ENCODE data around the gene FLAD1. TPM values are rescaled to one million over a fixed set of nuclear protein-coding genes. Genes with fewer than 3 reads are reported as not detected.
A peak's percentile ranks its signal among the peaks of the same experiment; 100 is the strongest.

Gene FLAD1
- total and polyA plus RNA-seq, 11 donors: 19.4 to 50.7 (median 27.4) TPM

DNA sequence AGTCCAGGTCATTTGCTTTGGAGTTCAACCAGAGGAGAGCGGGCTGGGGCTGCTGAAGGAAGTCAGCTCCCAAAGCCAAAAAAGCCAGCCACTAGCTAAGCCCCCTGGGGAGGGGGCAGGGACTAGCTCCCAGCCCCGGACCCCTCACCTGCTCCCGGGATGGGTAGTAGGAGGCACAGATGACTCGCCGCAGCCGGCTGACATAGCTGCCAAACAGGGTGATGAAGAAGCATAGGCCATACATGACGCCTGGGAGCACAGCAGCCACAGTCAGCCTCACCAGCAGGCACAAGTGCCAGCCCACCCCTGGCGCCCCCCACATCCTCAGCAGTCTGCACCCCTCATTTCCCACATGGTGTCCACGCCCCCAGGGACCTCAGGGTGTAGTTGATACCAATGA, 43.0 kb downstream of the FLAD1 start:
- DNase-seq (no peak), ATAC-seq (no peak)
- Histone ChIP-seq H3K27ac (no peak overlapping the region), H3K4me3 (no peak overlapping the region), H3K4me1 (peaks cover 0 to 9% (median 0%) of the 10 kb centered on the region in 12 donors), H3K9me3 (no peaks in the 10 kb centered on the region), H3K27me3 (no peaks in the 10 kb centered on the region), H3K36me3 (no peaks in the 10 kb centered on the region)
- TF ChIP-seq, protein P1, sequence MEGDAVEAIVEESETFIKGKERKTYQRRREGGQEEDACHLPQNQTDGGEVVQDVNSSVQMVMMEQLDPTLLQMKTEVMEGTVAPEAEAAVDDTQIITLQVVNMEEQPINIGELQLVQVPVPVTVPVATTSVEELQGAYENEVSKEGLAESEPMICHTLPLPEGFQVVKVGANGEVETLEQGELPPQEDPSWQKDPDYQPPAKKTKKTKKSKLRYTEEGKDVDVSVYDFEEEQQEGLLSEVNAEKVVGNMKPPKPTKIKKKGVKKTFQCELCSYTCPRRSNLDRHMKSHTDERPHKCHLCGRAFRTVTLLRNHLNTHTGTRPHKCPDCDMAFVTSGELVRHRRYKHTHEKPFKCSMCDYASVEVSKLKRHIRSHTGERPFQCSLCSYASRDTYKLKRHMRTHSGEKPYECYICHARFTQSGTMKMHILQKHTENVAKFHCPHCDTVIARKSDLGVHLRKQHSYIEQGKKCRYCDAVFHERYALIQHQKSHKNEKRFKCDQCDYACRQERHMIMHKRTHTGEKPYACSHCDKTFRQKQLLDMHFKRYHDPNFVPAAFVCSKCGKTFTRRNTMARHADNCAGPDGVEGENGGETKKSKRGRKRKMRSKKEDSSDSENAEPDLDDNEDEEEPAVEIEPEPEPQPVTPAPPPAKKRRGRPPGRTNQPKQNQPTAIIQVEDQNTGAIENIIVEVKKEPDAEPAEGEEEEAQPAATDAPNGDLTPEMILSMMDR (IDR thresholded peaks at IDR 0.05): no peak
- no peak for TF ChIP-seq POLR2A (IDR thresholded peaks at IDR 0.05)
- WGBS, 4 donors: 69 to 73% (median 70%) methylated on average over 6 to 9 of the region's 9 CpGs
- intact Hi-C loops (cut with DNase I): no loop called here

DNA sequence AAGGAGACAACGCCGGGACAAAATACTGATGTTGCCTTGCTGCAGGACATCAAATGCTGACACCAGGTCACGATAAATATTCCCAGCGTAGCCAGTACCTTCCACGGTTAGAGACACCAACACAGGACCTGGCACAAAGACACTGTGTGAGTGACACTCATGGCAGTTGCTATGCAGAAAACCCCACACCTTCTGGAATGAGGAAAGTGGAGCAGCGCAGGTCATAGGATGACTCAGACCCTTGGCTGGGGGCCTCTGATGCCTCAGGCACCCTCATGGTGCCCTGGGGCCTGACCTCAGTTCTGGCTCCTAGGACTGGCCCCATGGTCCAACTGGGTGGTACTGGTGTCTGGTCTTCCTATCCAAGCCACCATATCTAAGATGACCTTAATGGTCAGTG, 43.4 kb downstream of the FLAD1 start:
- H3K36me3 ChIP-seq: no peaks in the 10 kb centered on the region
- no peaks in the 10 kb centered on the region for H3K27me3 ChIP-seq
- H3K9me3 ChIP-seq: no peaks in the 10 kb centered on the region
- H3K4me1 ChIP-seq: peaks cover 0 to 9% (median 0%) of the 10 kb centered on the region in 12 donors
- TF ChIP-seq POLR2A (IDR thresholded peaks at IDR 0.05): no peak
- TF ChIP-seq, protein P1 (IDR thresholded peaks at IDR 0.05): no peak
- intact Hi-C loops (cut with DNase I): no loop called here
- 86 to 100% (median 90%) methylated on average over 2 to 6 of the region's 6 CpGs for WGBS, 4 donors
- DNase-seq (no peak), ATAC-seq (no peak)
- no peak overlapping the region for H3K4me3 ChIP-seq
- H3K27ac ChIP-seq: no peak overlapping the region

DNA sequence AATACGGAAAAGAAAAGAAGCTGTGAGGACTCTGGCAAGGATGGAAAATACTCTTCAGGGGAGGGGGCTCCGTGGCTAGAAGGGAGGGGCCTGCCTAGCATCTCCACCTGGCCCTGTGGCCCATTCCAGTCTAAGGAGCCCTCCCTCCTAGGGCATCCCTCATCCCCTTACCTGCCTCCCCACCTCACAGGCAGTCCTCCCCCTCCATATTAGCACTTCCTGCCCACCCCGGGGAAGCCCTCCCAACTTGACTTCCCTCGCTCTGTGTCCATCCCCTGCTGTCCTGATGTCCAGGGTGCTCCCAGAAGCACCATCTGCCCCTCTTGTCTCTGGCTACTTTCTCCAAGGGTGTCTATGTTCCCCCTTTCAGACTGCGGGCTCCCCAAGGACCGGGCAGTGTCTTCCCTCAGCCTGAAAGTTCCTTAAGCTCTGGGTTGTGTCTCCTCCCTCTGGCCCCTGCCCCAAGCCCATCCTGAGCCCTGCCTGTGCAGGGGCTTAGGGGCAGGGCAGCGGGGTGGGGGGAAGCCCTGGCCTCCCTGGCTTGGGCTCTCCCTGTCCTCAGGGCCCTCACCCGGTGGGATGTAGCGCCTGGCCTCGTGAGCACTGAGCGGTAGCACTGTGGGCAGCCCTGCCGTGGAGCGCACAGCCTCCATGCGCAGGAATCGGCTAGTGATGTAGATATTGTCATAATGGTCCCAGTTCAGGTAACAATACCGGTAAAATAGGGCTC, 46.5 kb downstream of the FLAD1 start:
- ATAC-seq (peak in 1 of 4 donors; percentile 37), DNase-seq (no peak)
- Histone ChIP-seq H3K9me3 (no peaks in the 10 kb centered on the region), H3K4me1 (peaks cover 0 to 4% (median 0%) of the 10 kb centered on the region in 12 donors), H3K4me3 (no peak overlapping the region), H3K27me3 (no peaks in the 10 kb centered on the region), H3K36me3 (no peaks in the 10 kb centered on the region), H3K27ac (no peak overlapping the region)
- TF ChIP-seq, protein P1 (IDR thresholded peaks at IDR 0.05): no peak
- TF ChIP-seq POLR2A (IDR thresholded peaks at IDR 0.05): no peak
- 79 to 92% (median 85%) methylated on average over 11 to 16 of the region's 16 CpGs for WGBS, 4 donors
- intact Hi-C loops (cut with DNase I): no loop called here

DNA sequence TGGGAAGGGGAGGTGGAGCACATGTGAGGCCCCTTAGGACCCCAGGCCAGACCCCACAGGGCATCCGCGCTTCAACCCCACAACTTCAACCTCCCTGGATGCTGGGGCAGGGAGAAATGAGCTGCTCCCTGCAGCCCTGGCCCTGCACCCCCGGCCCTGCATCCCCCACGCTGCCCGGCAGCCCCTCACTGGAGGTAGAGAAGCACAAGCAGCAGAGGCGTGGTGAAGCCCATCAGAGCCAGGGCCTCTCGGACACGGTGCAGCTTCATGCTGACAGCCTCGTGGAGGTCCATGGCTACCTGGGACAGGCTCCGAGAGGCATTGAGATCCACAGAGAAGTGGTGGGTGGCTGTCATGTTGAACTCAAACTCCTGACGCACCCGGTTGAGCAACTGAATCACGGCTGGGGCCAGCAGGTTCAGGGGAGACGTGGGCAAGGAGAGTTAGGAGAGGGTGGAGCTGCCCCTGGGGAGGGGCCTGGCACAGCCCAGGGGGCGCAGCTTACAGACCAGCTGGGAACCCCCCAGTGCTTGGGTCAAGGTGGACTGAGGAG, 47.2 kb downstream of the FLAD1 start:
- no peak for TF ChIP-seq POLR2A (IDR thresholded peaks at IDR 0.05)
- TF ChIP-seq, protein P1 (IDR thresholded peaks at IDR 0.05): no peak
- H3K4me1 ChIP-seq: peaks cover 0 to 4% (median 0%) of the 10 kb centered on the region in 12 donors
- H3K27me3 ChIP-seq: no peaks in the 10 kb centered on the region
- intact Hi-C loops (cut with DNase I): no loop called here
- no peak overlapping the region for H3K4me3 ChIP-seq
- H3K27ac ChIP-seq: no peak overlapping the region
- H3K36me3 ChIP-seq: no peaks in the 10 kb centered on the region
- no peaks in the 10 kb centered on the region for H3K9me3 ChIP-seq
- WGBS, 4 donors: 84 to 95% (median 90%) methylated on average over 11 to 15 of the region's 15 CpGs
- ATAC-seq: no peak
- no peak for DNase-seq

Measured in heart left ventricle (tissue), 16 donors.